ENCODE data around the gene SBNO2.

The SBNO2 gene

GRCh38 chr19:1128106-1128505 is 46.0 kb downstream of the SBNO2 start:
- no peak for TF ChIP-seq CTCF (conservative IDR thresholded peaks at IDR 0.05; ENCODE audit: low read depth, low read length)
- Histone ChIP-seq H3K27ac (no peak overlapping the region), H4K20me1 (ENCODE audit: insufficient read depth) (no peaks in the 10 kb centered on the region), H3K36me3 (ENCODE audit: insufficient read depth) (no peaks in the 10 kb centered on the region), H2AFZ (ENCODE audit: low read depth) (no peak overlapping the region), H3K4me1 (ENCODE audit: low read depth, poor library complexity, severe bottlenecking) (peaks cover 6% of the 10 kb centered on the region), H3K27me3 (ENCODE audit: insufficient read depth, low read depth) (no peaks in the 10 kb centered on the region), H3K79me2 (ENCODE audit: insufficient read depth, low read depth) (no peaks in the 10 kb centered on the region), H3K4me2 (no peak overlapping the region), H3K4me3 (IDR thresholded peaks at IDR 0.05; ENCODE audit: insufficient read depth, low read depth, low read length) (no peak overlapping the region), H3K9ac (no peak overlapping the region)

GRCh38 chr19:1126984-1127760 is 46.9 kb downstream of the SBNO2 start:
- no peaks in the 10 kb centered on the region for H3K79me2 ChIP-seq (ENCODE audit: insufficient read depth, low read depth)
- no peak overlapping the region for H3K4me3 ChIP-seq (IDR thresholded peaks at IDR 0.05; ENCODE audit: insufficient read depth, low read depth, low read length)
- H3K36me3 ChIP-seq (ENCODE audit: insufficient read depth): no peaks in the 10 kb centered on the region
- H2AFZ ChIP-seq (ENCODE audit: low read depth): no peak overlapping the region
- H3K4me2 ChIP-seq: no peak overlapping the region
- no peak overlapping the region for H3K9ac ChIP-seq
- no peak overlapping the region for H3K27ac ChIP-seq
- no peaks in the 10 kb centered on the region for H4K20me1 ChIP-seq (ENCODE audit: insufficient read depth)
- peaks cover 6% of the 10 kb centered on the region for H3K4me1 ChIP-seq (ENCODE audit: low read depth, poor library complexity, severe bottlenecking)
- H3K27me3 ChIP-seq (ENCODE audit: insufficient read depth, low read depth): no peaks in the 10 kb centered on the region
- TF ChIP-seq CTCF (conservative IDR thresholded peaks at IDR 0.05; ENCODE audit: low read depth, low read length): no peak

- Histone ChIP-seq H3K4me1 (ENCODE audit: low read depth, poor library complexity, severe bottlenecking) (no peaks in the 10 kb centered on the region), H3K4me2 (no peak overlapping the region), H3K79me2 (ENCODE audit: insufficient read depth, low read depth) (no peaks in the 10 kb centered on the region), H4K20me1 (ENCODE audit: insufficient read depth) (no peaks in the 10 kb centered on the region), H3K27ac (no peak overlapping the region), H3K4me3 (IDR thresholded peaks at IDR 0.05; ENCODE audit: insufficient read depth, low read depth, low read length) (no peak overlapping the region), H3K9ac (no peak overlapping the region), H2AFZ (ENCODE audit: low read depth) (no peak overlapping the region), H3K36me3 (ENCODE audit: insufficient read depth) (no peaks in the 10 kb centered on the region), H3K27me3 (ENCODE audit: insufficient read depth, low read depth) (no peaks in the 10 kb centered on the region)
- no peak for TF ChIP-seq CTCF (conservative IDR thresholded peaks at IDR 0.05; ENCODE audit: low read depth, low read length)
These were observed 48.2 kb downstream of the SBNO2 start for GRCh38 chr19:1125601-1126467.

- Histone ChIP-seq H3K79me2 (ENCODE audit: insufficient read depth, low read depth) (no peaks in the 10 kb centered on the region), H2AFZ (ENCODE audit: low read depth) (no peak overlapping the region), H3K36me3 (ENCODE audit: insufficient read depth) (no peaks in the 10 kb centered on the region), H3K9ac (no peak overlapping the region), H3K4me1 (ENCODE audit: low read depth, poor library complexity, severe bottlenecking) (no peaks in the 10 kb centered on the region), H3K27ac (no peak overlapping the region), H4K20me1 (ENCODE audit: insufficient read depth) (no peaks in the 10 kb centered on the region), H3K4me3 (IDR thresholded peaks at IDR 0.05; ENCODE audit: insufficient read depth, low read depth, low read length) (no peak overlapping the region), H3K4me2 (no peak overlapping the region), H3K27me3 (ENCODE audit: insufficient read depth, low read depth) (no peaks in the 10 kb centered on the region)
- no peak for TF ChIP-seq CTCF (conservative IDR thresholded peaks at IDR 0.05; ENCODE audit: low read depth, low read length)
These were observed 50.0 kb downstream of the SBNO2 start for GRCh38 chr19:1123885-1124677.

Data from KMS-11 (cell line).